Caco-2 (cell line): ENCODE measurements around the gene NMNAT3. TPM values are rescaled to one million over a fixed set of nuclear protein-coding genes. Genes with fewer than 3 reads are reported as not detected.

Experiments
- BruUV-seq: library from RNA; stranded (reverse); fragments of 400-500 nt; replicated peaks from 2 replicates; lab custom pipeline; 2021; lab: Mats Ljungman, UMichigan
- CTCF ChIA-PET: fragments of 300-600 bp; sonication (Branson Sonifier 250); formaldehyde crosslinking; loops from one replicate; lab custom pipeline; 2022; ENCODE audit warnings: antibody characterized with exemption; lab: Charles Lee
- POLR2A ChIA-PET: fragments of 300-600 bp; sonication (Branson Sonifier 250); formaldehyde crosslinking; loops from one replicate; lab custom pipeline; 2022; ENCODE audit warnings: antibody characterized with exemption; lab: Charles Lee
- DNase-seq, 2 experiments: peaks; one replicate each; pipeline versions ENCODE4 v3.0.0 to v3.0.0-alpha.2; 2020 to 2022
- H3K27me3 ChIP-seq: replicated peaks from 2 replicates; pipeline ENCODE4 v1.6.0; 2011; ENCODE audit warnings: low read length; ENCODE audit not compliant: control insufficient read depth, insufficient read depth
- H3K36me3 ChIP-seq: 2 replicates; pipeline ENCODE4 v1.5.1; 2011; ENCODE audit warnings: low read length; ENCODE audit not compliant: control insufficient read depth, insufficient read depth
- H3K4me1 ChIP-seq: fragments of 250-450 bp; sonication (Bioruptor Pico); 2 replicates; pipeline ENCODE4 v1.5.1; 2020; ENCODE audit warnings: mild to moderate bottlenecking
- H3K4me3 ChIP-seq: 2 replicates; pipeline ENCODE4 v1.5.1; 2011; ENCODE audit warnings: low read depth, mild to moderate bottlenecking, control low read depth, low read length
- H3K9me3 ChIP-seq: fragments of 250-450 bp; sonication (Bioruptor Pico); 2 replicates; pipeline ENCODE4 v1.5.1; 2020; ENCODE audit warnings: mild to moderate bottlenecking, moderate library complexity
- H3K27ac Mint-ChIP-seq: one replicate; pipeline ENCODE4 v1.8.0; 2022; ENCODE audit warnings: mixed read lengths; ENCODE audit not compliant: unreplicated experiment
- H3K27me3 Mint-ChIP-seq: one replicate; pipeline ENCODE4 v1.8.0; 2022; ENCODE audit warnings: mixed read lengths; ENCODE audit not compliant: insufficient read depth, unreplicated experiment
- H3K36me3 Mint-ChIP-seq: one replicate; pipeline ENCODE4 v1.8.0; 2022; ENCODE audit warnings: mild to moderate bottlenecking, mixed read lengths; ENCODE audit not compliant: insufficient read depth, unreplicated experiment
- H3K4me1 Mint-ChIP-seq: one replicate; pipeline ENCODE4 v1.8.0; 2022; ENCODE audit warnings: low read depth, mixed read lengths; ENCODE audit not compliant: unreplicated experiment
- H3K4me3 Mint-ChIP-seq: one replicate; pipeline ENCODE4 v1.8.0; 2022; ENCODE audit warnings: mild to moderate bottlenecking, moderate library complexity, mixed read lengths; ENCODE audit not compliant: unreplicated experiment
- H3K9me3 Mint-ChIP-seq: one replicate; pipeline ENCODE4 v1.8.0; 2022; ENCODE audit warnings: mixed read lengths; ENCODE audit not compliant: unreplicated experiment
- intact Hi-C: fragments of 100-400 bp; cut with micrococcal nuclease; formaldehyde crosslinking; loops from one replicate; pipeline ENCODE4 v1.10.0; 2022; ENCODE audit not compliant: unreplicated experiment
- total RNA-seq: library from RNA; stranded (reverse); gene quantifications from 2 replicates; pipeline ENCODE4 v1.2.3, GENCODE V29; 2022
- TF ChIP-seq, protein P1 (sequence below), 2 experiments: fragments of 200-600 bp in 1 of 2; IDR thresholded peaks; 1 replicate in 1 of 2; 2 replicates in 1 of 2; pipeline versions ENCODE4 v1.5.1 to v1.8.0; 2011 to 2022; ENCODE audit warnings: antibody characterized with exemption in 1 of 2, control low read depth in 1 of 2, inconsistent platforms in 1 of 2, low read depth in 1 of 2, low read length in 1 of 2, mild to moderate bottlenecking in 1 of 2, moderate library complexity in 1 of 2; ENCODE audit not compliant: insufficient read depth in 1 of 2, severe bottlenecking in 1 of 2, unreplicated experiment in 1 of 2

NMNAT3 gene
- total RNA-seq, 1 experiment from 2014 or later = 17.6 TPM

DNA sequence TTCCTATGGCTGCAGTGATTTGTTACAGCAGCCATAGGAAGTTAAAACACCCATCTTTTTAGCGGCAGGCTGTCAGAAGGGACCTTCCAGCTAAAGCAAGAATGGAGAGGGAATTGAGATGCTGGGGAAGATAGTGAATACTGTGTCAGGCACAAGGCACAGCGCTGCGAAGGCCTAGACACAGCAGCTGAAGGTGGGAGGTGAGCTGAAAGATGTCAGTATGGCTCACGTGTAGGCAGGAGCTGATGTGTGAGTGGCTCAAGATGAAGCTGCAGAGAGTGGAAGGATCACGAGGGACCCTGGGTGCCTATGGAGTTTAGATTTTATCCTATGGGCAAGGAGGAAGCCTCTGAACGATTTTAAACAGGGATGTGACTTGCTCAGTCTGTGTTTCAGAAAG, 44.3 kb downstream of the NMNAT3 start:
- H3K27me3 Mint-ChIP-seq = no peaks in the 10 kb centered on the region
- peaks cover 9% of the 10 kb centered on the region for H3K9me3 Mint-ChIP-seq
- DNase-seq = no peak
- Histone ChIP-seq H3K36me3 (no peaks in the 10 kb centered on the region), H3K4me1 (peaks cover 16% of the 10 kb centered on the region), H3K27me3 (no peaks in the 10 kb centered on the region), H3K9me3 (no peaks in the 10 kb centered on the region), H3K4me3 (no peak overlapping the region)
- BruUV-seq = no TSS peak
- TF ChIP-seq, protein P1, sequence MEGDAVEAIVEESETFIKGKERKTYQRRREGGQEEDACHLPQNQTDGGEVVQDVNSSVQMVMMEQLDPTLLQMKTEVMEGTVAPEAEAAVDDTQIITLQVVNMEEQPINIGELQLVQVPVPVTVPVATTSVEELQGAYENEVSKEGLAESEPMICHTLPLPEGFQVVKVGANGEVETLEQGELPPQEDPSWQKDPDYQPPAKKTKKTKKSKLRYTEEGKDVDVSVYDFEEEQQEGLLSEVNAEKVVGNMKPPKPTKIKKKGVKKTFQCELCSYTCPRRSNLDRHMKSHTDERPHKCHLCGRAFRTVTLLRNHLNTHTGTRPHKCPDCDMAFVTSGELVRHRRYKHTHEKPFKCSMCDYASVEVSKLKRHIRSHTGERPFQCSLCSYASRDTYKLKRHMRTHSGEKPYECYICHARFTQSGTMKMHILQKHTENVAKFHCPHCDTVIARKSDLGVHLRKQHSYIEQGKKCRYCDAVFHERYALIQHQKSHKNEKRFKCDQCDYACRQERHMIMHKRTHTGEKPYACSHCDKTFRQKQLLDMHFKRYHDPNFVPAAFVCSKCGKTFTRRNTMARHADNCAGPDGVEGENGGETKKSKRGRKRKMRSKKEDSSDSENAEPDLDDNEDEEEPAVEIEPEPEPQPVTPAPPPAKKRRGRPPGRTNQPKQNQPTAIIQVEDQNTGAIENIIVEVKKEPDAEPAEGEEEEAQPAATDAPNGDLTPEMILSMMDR (IDR thresholded peaks at IDR 0.05; ENCODE audit: insufficient read depth in 1 of 2, low read depth in 1 of 2, low read length in 1 of 2, severe bottlenecking in 1 of 2, unreplicated experiment in 1 of 2) = no peak
- H3K4me1 Mint-ChIP-seq = peaks cover 20% of the 10 kb centered on the region
- ChIA-PET POLR2A (no interaction called here), CTCF (no interaction called here)
- H3K4me3 Mint-ChIP-seq = no peak overlapping the region
- intact Hi-C loops = no loop called here
- H3K36me3 Mint-ChIP-seq = no peaks in the 10 kb centered on the region
- H3K27ac Mint-ChIP-seq = no peak overlapping the region

DNA sequence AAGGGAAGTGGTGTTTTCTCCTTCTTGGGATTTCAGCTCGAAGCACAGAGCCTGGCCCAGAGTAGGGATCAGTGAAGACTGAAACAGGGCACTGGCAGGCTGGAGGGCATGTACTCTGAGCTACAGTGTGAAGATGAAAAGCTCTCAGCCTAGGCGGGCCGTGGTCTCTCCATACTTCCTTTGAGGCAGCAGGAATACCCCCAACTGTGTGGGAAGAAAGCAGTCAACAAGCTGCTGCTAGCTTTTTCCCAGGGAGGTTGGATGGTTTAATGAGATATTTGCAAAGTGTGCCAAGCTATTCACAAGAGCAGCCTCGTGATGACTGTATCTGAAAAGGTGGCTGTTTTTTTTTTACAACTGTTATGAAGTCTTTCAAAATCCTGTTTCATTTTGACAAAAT, 47.2 kb downstream of the NMNAT3 start:
- no peak overlapping the region for H3K4me3 ChIP-seq
- no peaks in the 10 kb centered on the region for H3K36me3 ChIP-seq
- no peaks in the 10 kb centered on the region for H3K27me3 ChIP-seq
- Mint-ChIP-seq H3K27me3 (no peaks in the 10 kb centered on the region), H3K4me1 (peaks cover 18% of the 10 kb centered on the region), H3K27ac (no peak overlapping the region), H3K9me3 (peaks cover 9% of the 10 kb centered on the region), H3K4me3 (no peak overlapping the region), H3K36me3 (no peaks in the 10 kb centered on the region)
- intact Hi-C loops = no loop called here
- no peak for DNase-seq
- H3K9me3 ChIP-seq = no peaks in the 10 kb centered on the region
- no TSS peak for BruUV-seq
- TF ChIP-seq, protein P1 (IDR thresholded peaks at IDR 0.05; ENCODE audit: insufficient read depth in 1 of 2, low read depth in 1 of 2, low read length in 1 of 2, severe bottlenecking in 1 of 2, unreplicated experiment in 1 of 2) = no peak
- ChIA-PET POLR2A (no interaction called here), CTCF (no interaction called here)
- peaks cover 18% of the 10 kb centered on the region for H3K4me1 ChIP-seq

DNA sequence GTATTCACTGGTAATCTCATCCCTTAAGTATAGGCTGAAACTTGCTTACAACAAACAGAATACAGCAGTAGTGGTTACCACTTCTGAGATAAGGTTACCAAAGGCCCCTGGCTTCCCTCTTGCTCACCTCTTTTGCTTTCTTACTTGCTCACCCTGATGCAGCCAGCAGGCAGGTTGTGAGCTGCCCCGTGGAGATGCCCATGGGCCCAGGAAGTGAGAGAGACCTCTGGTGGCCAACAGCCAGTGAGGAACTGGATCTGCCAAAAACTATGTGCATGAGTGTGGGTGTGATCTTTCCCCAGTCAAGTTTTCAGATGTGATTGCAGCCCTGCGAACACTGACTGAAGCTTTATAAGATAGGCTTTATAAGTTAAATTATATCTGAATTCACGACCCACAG, 48.7 kb downstream of the NMNAT3 start:
- H3K4me1 Mint-ChIP-seq = peaks cover 18% of the 10 kb centered on the region
- H3K9me3 Mint-ChIP-seq = peaks cover 9% of the 10 kb centered on the region
- DNase-seq = peak; percentile 61 to 67
- H3K36me3 Mint-ChIP-seq = no peaks in the 10 kb centered on the region
- H3K27me3 Mint-ChIP-seq = no peaks in the 10 kb centered on the region
- TF ChIP-seq, protein P1 (IDR thresholded peaks at IDR 0.05; ENCODE audit: insufficient read depth in 1 of 2, low read depth in 1 of 2, low read length in 1 of 2, severe bottlenecking in 1 of 2, unreplicated experiment in 1 of 2) = peak; percentile 25 to 64
- Histone ChIP-seq H3K4me1 (peaks cover 18% of the 10 kb centered on the region), H3K9me3 (no peaks in the 10 kb centered on the region), H3K4me3 (no peak overlapping the region), H3K36me3 (no peaks in the 10 kb centered on the region), H3K27me3 (no peaks in the 10 kb centered on the region)
- ChIA-PET CTCF (no interaction called here), POLR2A (no interaction called here)
- no TSS peak for BruUV-seq
- H3K27ac Mint-ChIP-seq = peak overlapping the region; percentile 67
- intact Hi-C loops = loop anchor here (1.0 to 2.0 kb wide), 2 partner anchors 26 to 41 kb away; no protein-coding TSS in a partner anchor
- H3K4me3 Mint-ChIP-seq = no peak overlapping the region
